ENCODE data around the gene MRPL23. TPM values are rescaled to one million over a fixed set of nuclear protein-coding genes. Genes with fewer than 3 reads are reported as not detected.

The MRPL23 gene
- total and polyA plus RNA-seq, 4 donors: 33.0 to 83.9 (median 67.6) TPM

- H3K4me3 ChIP-seq (ENCODE audit: low read depth in 1 of 3, low read length in 3 of 3): no peak overlapping the region
- H3K9ac ChIP-seq (ENCODE audit: low read depth in 1 of 2, low read length in 2 of 2): no peak overlapping the region
- H3K4me1 ChIP-seq (ENCODE audit: control insufficient read depth in 4 of 4, insufficient read depth in 4 of 4, low read length in 3 of 4): no peaks in the 10 kb centered on the region
- DNase-seq (ENCODE audit: low spot score): no peak
- no peaks in the 10 kb centered on the region for H3K36me3 ChIP-seq (ENCODE audit: control insufficient read depth in 4 of 4, insufficient read depth in 3 of 4, low read depth in 1 of 4, low read length in 3 of 4)
- H3K27me3 ChIP-seq (ENCODE audit: control insufficient read depth in 4 of 4, insufficient read depth in 4 of 4, low read length in 3 of 4): no peaks in the 10 kb centered on the region
- no peaks in the 10 kb centered on the region for H3K9me3 ChIP-seq (ENCODE audit: control insufficient read depth in 4 of 4, low read length in 3 of 4)
- H3K27ac ChIP-seq (ENCODE audit: low read depth in 1 of 2, low read length in 2 of 2): no peak overlapping the region
- 88% methylated on average over 13 of the region's 13 CpGs for WGBS
- no peak for TF ChIP-seq REST (IDR thresholded peaks at IDR 0.05)
- no peak for TF ChIP-seq HNF4G (IDR thresholded peaks at IDR 0.05)
- no peak for TF ChIP-seq HNF4A (conservative IDR thresholded peaks at IDR 0.05)
- TF ChIP-seq, protein P1, sequence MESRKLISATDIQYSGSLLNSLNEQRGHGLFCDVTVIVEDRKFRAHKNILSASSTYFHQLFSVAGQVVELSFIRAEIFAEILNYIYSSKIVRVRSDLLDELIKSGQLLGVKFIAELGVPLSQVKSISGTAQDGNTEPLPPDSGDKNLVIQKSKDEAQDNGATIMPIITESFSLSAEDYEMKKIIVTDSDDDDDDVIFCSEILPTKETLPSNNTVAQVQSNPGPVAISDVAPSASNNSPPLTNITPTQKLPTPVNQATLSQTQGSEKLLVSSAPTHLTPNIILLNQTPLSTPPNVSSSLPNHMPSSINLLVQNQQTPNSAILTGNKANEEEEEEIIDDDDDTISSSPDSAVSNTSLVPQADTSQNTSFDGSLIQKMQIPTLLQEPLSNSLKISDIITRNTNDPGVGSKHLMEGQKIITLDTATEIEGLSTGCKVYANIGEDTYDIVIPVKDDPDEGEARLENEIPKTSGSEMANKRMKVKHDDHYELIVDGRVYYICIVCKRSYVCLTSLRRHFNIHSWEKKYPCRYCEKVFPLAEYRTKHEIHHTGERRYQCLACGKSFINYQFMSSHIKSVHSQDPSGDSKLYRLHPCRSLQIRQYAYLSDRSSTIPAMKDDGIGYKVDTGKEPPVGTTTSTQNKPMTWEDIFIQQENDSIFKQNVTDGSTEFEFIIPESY (IDR thresholded peaks at IDR 0.05): no peak
- TF ChIP-seq, protein P2, sequence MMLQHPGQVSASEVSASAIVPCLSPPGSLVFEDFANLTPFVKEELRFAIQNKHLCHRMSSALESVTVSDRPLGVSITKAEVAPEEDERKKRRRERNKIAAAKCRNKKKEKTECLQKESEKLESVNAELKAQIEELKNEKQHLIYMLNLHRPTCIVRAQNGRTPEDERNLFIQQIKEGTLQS (IDR thresholded peaks at IDR 0.05): no peak
- no peak for TF ChIP-seq FOXA1 (IDR thresholded peaks at IDR 0.05)
- no peak for TF ChIP-seq SP1 (IDR thresholded peaks at IDR 0.05)
- TF ChIP-seq NR2F2 (IDR thresholded peaks at IDR 0.05): no peak
- TF ChIP-seq, protein P3, sequence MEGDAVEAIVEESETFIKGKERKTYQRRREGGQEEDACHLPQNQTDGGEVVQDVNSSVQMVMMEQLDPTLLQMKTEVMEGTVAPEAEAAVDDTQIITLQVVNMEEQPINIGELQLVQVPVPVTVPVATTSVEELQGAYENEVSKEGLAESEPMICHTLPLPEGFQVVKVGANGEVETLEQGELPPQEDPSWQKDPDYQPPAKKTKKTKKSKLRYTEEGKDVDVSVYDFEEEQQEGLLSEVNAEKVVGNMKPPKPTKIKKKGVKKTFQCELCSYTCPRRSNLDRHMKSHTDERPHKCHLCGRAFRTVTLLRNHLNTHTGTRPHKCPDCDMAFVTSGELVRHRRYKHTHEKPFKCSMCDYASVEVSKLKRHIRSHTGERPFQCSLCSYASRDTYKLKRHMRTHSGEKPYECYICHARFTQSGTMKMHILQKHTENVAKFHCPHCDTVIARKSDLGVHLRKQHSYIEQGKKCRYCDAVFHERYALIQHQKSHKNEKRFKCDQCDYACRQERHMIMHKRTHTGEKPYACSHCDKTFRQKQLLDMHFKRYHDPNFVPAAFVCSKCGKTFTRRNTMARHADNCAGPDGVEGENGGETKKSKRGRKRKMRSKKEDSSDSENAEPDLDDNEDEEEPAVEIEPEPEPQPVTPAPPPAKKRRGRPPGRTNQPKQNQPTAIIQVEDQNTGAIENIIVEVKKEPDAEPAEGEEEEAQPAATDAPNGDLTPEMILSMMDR (IDR thresholded peaks at IDR 0.05; ENCODE audit: low read depth, low read length, missing input control): no peak
- no peak for TF ChIP-seq RAD21 (IDR thresholded peaks at IDR 0.05)
- TF ChIP-seq RXRA (IDR thresholded peaks at IDR 0.05): no peak
Measured at GRCh38 chr11:1912289-1912878, 34.7 kb upstream of the MRPL23 start.

DNA sequence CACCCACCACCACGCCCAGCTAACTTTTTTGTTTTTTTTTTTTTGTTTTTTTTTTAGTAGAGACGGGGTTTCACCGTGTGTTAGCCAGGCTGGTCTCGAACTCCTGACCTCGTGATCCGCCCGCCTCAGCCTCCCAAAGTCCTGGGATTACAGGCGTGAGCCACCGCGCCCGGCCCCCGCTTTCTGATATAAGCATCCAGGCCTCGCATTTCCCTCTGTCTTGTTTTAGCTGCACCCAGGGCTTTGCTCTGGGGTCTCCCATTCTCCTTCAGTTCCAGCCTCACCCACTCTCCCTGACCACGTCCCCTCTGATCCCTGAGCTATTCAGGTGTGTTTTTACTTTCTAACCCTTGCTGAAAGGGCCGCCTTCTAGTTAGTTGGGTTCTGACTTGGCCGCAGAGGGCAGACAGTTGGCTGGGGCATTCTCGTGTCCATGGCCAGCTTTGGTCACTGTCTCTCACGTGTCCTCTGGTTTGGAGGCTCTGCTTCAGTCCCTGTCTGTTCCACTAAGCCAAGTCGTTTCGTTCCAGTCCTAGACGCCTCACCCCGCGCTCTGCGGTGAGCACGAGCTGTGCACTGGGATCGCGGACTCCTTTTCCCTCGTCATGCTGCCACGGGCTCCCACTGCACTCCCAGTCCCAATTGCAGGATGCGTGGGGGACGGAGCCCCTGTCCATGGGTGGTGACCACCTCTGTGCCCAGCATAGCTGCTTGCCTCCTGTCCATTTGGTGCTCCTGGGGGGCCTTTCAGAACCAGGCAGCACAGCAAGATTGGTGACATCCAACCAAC is 33.7 kb upstream of the MRPL23 start:
- H3K4me3 ChIP-seq (ENCODE audit: low read depth in 1 of 3, low read length in 3 of 3): no peak overlapping the region
- no peaks in the 10 kb centered on the region for H3K4me1 ChIP-seq (ENCODE audit: control insufficient read depth in 4 of 4, insufficient read depth in 4 of 4, low read length in 3 of 4)
- no peaks in the 10 kb centered on the region for H3K9me3 ChIP-seq (ENCODE audit: control insufficient read depth in 4 of 4, low read length in 3 of 4)
- no peak overlapping the region for H3K9ac ChIP-seq (ENCODE audit: low read depth in 1 of 2, low read length in 2 of 2)
- WGBS: 93% methylated on average over 31 of the region's 31 CpGs
- DNase-seq (ENCODE audit: low spot score): no peak
- no peaks in the 10 kb centered on the region for H3K36me3 ChIP-seq (ENCODE audit: control insufficient read depth in 4 of 4, insufficient read depth in 3 of 4, low read depth in 1 of 4, low read length in 3 of 4)
- no peaks in the 10 kb centered on the region for H3K27me3 ChIP-seq (ENCODE audit: control insufficient read depth in 4 of 4, insufficient read depth in 4 of 4, low read length in 3 of 4)
- no peak overlapping the region for H3K27ac ChIP-seq (ENCODE audit: low read depth in 1 of 2, low read length in 2 of 2)
- no peak for TF ChIP-seq TAF1 (conservative IDR thresholded peaks at IDR 0.05)
- TF ChIP-seq, protein P1 (IDR thresholded peaks at IDR 0.05): no peak
- no peak for TF ChIP-seq JUND (IDR thresholded peaks at IDR 0.05)
- TF ChIP-seq GABPA (IDR thresholded peaks at IDR 0.05 in 1 of 2, conservative IDR thresholded peaks at IDR 0.05 in 1 of 2): no peak
- TF ChIP-seq, protein P4, sequence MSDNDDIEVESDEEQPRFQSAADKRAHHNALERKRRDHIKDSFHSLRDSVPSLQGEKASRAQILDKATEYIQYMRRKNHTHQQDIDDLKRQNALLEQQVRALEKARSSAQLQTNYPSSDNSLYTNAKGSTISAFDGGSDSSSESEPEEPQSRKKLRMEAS (IDR thresholded peaks at IDR 0.05): no peak
- TF ChIP-seq FOXA1 (IDR thresholded peaks at IDR 0.05): no peak
- TF ChIP-seq REST (IDR thresholded peaks at IDR 0.05): no peak
- no peak for TF ChIP-seq RAD21 (IDR thresholded peaks at IDR 0.05)
- no peak for TF ChIP-seq EGR1 (IDR thresholded peaks at IDR 0.05; ENCODE audit: low read depth in 2 of 2)
- TF ChIP-seq SP1 (IDR thresholded peaks at IDR 0.05): no peak
- TF ChIP-seq YY1 (IDR thresholded peaks at IDR 0.05): no peak

Data from liver (tissue), 9 donors.